Peyer's patch (tissue), 4 donors: ENCODE data around the gene DBNDD1. TPM values are rescaled to one million over a fixed set of nuclear protein-coding genes. Genes with fewer than 3 reads are reported as not detected.

Experiments
- DNase-seq, 3 donors: peaks; one replicate each; pipeline ENCODE4 v3.0.0-alpha.2; 2017 to 2019
- H3K27ac ChIP-seq, 4 donors: fragments of 200-600 bp; sonication (generic); one replicate each; pipeline ENCODE4 v1.5.1; 2016 to 2019
- H3K27me3 ChIP-seq, 2 donors: fragments of 200-600 bp; sonication (generic); one replicate each; pipeline ENCODE4 v1.5.1; 2019
- H3K36me3 ChIP-seq, 3 donors: fragments of 200-600 bp; sonication (generic); one replicate each; pipeline ENCODE4 v1.5.1; 2016 to 2019
- H3K4me1 ChIP-seq, 4 donors: fragments of 200-600 bp; sonication (generic); one replicate each; pipeline ENCODE4 v1.5.1; 2016 to 2019
- H3K4me3 ChIP-seq, 4 donors: fragments of 200-600 bp; sonication (generic); 1 replicate in 3 of 4; 2 replicates in 1 of 4; pipeline ENCODE4 v1.5.1; 2016 to 2019; ENCODE audit warnings: mild to moderate bottlenecking in 1 of 4
- H3K9me3 ChIP-seq, 4 donors: fragments of 200-600 bp; sonication (generic); one replicate each; pipeline ENCODE4 v1.5.1; 2016 to 2019; ENCODE audit warnings: mild to moderate bottlenecking in 1 of 4
- POLR2A ChIP-seq, 2 donors: fragments of 450-650 bp; IDR thresholded peaks; one replicate each; pipeline ENCODE4 v1.5.1; 2017; ENCODE audit warnings: antibody characterized with exemption in 2 of 2, mild to moderate bottlenecking in 2 of 2, moderate library complexity in 2 of 2
- total RNA-seq, 4 donors: library from RNA; depleted of rRNA; stranded (reverse); fragments of >200 nt; gene quantifications; one replicate each; pipeline ENCODE4 v1.1.0, GENCODE V29; 2016
- TF ChIP-seq, protein P1 (sequence below), 6 experiments: fragments of 450-650 bp in 4 of 6; fragments of 200-600 bp in 2 of 6; sonication (generic) in 1 of 6; IDR thresholded peaks; one replicate each; pipeline ENCODE4 v1.5.1; 2017 to 2019; ENCODE audit warnings: antibody characterized with exemption in 6 of 6, mild to moderate bottlenecking in 3 of 6, moderate library complexity in 1 of 6

DBNDD1 gene
- total RNA-seq, 4 donors from 2014 or later, result 1.9 to 12.3 (median 6.1) TPM

DNA sequence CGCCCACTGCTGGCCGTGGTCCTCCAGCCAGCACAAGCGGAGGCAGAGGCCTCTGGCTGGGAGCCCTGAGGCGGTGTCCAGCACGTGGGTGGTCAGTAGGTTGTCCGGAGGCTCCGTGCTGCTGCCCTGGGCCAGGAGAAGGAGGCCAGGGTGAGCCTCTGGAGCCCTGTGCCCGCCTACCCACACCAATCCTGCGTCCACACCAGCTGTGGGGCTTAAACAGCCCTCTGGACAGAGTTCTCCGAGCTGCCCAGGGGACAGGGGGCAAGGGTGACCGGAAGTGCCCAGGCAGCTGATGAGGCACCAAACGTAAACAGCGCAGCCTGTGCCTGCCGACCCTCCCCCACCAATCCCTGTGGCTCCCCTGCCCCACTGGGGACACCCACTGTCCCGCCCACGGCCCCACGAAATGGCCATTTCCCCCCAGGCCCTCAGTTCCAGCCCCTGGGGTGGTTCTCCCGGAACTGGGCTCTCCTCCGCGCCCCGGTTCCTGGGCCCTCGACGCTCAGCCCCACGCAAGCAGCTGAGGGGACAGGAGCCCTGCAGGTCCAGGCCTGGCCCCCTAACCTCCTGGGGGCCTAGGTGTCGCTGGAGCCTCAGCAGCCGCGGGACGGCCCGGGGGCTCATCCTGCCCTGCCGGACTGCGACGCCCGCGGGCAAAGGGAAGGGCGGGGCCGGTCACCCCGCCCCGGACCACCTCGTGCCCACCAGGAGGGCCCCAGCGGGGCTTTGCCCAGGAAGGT lies 27.9 kb upstream of the DBNDD1 start:
- Histone ChIP-seq H3K36me3 (no peaks in the 10 kb centered on the region), H3K27me3 (no peaks in the 10 kb centered on the region), H3K4me1 (peaks cover 0 to 20% (median 8%) of the 10 kb centered on the region in 4 donors), H3K27ac (peak overlapping the region in 2 of 4 donors; percentile 8 to 50), H3K9me3 (no peaks in the 10 kb centered on the region), H3K4me3 (peak overlapping the region; percentile 11 to 50 (median 36))
- no peak for TF ChIP-seq POLR2A (IDR thresholded peaks at IDR 0.05)
- TF ChIP-seq, protein P1, sequence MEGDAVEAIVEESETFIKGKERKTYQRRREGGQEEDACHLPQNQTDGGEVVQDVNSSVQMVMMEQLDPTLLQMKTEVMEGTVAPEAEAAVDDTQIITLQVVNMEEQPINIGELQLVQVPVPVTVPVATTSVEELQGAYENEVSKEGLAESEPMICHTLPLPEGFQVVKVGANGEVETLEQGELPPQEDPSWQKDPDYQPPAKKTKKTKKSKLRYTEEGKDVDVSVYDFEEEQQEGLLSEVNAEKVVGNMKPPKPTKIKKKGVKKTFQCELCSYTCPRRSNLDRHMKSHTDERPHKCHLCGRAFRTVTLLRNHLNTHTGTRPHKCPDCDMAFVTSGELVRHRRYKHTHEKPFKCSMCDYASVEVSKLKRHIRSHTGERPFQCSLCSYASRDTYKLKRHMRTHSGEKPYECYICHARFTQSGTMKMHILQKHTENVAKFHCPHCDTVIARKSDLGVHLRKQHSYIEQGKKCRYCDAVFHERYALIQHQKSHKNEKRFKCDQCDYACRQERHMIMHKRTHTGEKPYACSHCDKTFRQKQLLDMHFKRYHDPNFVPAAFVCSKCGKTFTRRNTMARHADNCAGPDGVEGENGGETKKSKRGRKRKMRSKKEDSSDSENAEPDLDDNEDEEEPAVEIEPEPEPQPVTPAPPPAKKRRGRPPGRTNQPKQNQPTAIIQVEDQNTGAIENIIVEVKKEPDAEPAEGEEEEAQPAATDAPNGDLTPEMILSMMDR (IDR thresholded peaks at IDR 0.05), result no peak
- DNase-seq, result peak in 1 of 3 donors; percentile 61

DNA sequence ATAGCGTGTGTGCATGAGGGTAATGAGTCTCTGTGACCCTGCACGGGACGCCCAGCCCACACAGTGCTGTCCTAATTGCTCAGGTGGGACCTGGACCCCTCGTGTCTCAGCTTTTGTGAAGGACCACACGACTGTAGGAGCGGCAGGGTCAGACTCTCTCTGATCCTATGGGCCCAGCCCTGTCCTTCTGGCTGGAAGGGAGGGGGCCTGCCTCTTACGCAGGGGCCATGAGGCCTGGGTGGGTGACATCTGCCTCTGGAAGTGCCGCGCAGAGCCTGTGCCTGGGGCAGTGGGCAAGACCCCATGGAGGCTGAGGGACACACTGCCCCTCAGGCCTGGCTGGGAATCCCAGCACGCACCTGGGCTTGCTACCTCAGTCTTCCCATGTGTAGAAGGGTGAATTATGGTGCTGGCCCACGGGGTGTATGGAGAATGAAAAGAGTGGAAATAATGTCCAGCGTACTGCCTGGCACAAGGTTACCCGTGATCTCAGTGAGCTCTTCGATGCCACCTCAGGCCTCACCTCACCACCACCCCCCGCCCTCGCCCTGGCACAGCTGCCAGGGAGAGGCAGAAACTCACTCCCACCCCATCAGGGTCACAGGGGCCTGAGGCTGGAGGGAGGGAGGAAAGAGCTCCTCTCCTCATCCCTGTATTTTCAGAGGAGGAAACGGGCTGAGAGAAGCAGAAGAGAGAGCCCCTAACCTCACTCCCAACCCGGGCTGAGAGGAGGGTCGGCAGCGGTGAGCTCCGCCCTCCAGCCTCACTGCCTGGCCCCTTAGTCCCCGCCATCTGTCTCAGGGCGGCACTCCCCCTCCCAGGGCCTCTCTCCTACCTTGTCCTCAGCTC lies 27.1 kb upstream of the DBNDD1 start:
- peak overlapping the region in 3 of 4 donors; percentile 11 to 50 (median 35) for H3K4me3 ChIP-seq
- peak overlapping the region in 1 of 4 donors; percentile 8 for H3K27ac ChIP-seq

DNA sequence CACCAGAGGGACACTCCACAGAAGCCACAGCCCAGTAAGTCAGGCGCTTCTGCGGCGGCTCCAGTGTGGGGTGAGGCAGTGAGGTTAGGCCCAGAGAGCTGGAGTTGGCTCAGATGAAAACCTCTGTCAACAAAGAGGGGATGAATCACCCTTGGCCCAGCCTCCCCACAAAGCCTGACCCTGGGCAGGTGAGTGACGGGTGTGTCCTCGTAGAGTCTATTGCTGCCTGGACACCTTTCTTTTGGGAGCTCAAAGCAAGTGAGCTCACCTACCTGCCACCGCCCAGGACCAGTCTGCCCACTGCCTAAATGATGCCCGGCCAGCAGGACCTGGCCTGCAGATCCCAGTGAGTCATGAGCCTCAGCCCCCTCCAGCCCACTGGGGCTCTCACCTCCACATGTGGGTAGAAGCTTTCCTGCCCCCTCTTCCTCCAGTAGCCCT lies 24.9 kb upstream of the DBNDD1 start:
- H3K9me3 ChIP-seq, result no peaks in the 10 kb centered on the region
- TF ChIP-seq POLR2A (IDR thresholded peaks at IDR 0.05), result no peak
- TF ChIP-seq, protein P1 (IDR thresholded peaks at IDR 0.05), result no peak
- peaks cover 0 to 20% (median 8%) of the 10 kb centered on the region in 4 donors for H3K4me1 ChIP-seq
- no peak overlapping the region for H3K27ac ChIP-seq
- peak in 1 of 3 donors; percentile 65 for DNase-seq
- H3K27me3 ChIP-seq, result no peaks in the 10 kb centered on the region
- peaks cover 0 to 13% (median 0%) of the 10 kb centered on the region in 3 donors for H3K36me3 ChIP-seq
- no peak overlapping the region for H3K4me3 ChIP-seq

More for the DNA sequence above, 27.1 kb upstream of the DBNDD1 start:
- H3K36me3 ChIP-seq, result no peaks in the 10 kb centered on the region
- no peaks in the 10 kb centered on the region for H3K27me3 ChIP-seq
- no peaks in the 10 kb centered on the region for H3K9me3 ChIP-seq
- DNase-seq, result no peak
- no peak for TF ChIP-seq POLR2A (IDR thresholded peaks at IDR 0.05)
- TF ChIP-seq, protein P1 (IDR thresholded peaks at IDR 0.05), result no peak
- peaks cover 0 to 20% (median 8%) of the 10 kb centered on the region in 4 donors for H3K4me1 ChIP-seq

DNA sequence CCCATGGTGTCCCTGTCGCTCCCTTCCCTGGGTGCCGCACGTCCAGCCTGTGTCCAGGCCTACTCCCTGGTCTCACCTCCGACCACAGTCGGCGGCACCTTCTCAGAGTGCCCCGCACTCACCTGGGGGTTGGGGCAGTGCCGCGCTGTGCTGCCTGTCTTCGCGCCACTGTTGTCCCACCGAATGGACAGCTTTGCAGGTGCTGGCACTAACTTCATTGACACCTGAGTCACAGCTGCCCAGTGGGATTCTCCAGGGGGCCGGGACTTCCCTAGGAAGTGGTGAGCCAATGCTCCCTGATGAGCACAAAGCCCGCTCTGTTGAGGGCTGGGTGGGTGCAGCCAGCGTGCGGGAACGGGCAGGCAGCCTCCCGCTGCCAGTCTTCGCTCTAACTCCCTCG lies 24.3 kb upstream of the DBNDD1 start:
- peaks cover 0 to 20% (median 8%) of the 10 kb centered on the region in 4 donors for H3K4me1 ChIP-seq

DNA sequence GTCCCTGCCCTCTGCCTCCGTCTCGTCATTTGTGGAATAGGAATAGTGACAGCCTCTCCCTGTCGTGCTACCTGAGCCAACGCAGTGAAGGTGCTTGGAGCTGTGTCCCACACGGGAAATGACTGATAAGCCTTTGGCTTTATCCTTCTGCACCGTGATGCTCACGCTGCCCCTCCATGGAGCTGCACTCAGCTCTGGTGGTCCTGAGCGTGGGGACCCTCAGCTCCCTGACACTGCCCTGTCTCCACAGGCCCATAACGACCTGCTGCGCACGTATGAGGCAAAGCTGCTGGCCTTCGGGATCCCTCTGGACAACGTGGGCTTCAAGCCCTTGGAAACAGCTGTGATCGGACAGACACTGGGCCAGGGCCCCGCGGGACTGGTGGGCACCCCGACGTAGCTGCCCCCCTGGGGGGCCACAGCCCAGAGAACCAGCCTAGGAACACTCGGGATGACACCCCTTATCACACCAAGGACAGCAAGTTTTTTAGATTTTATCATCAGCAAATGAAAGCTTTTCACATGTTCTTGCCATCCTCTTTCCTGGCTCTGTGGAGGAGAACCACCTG lies 23.8 kb upstream of the DBNDD1 start:
- Histone ChIP-seq H3K27ac (no peak overlapping the region), H3K4me3 (no peak overlapping the region), H3K36me3 (peaks cover 0 to 22% (median 0%) of the 10 kb centered on the region in 3 donors), H3K4me1 (peaks cover 0 to 20% (median 8%) of the 10 kb centered on the region in 4 donors), H3K27me3 (no peaks in the 10 kb centered on the region), H3K9me3 (no peaks in the 10 kb centered on the region)
- TF ChIP-seq, protein P1 (IDR thresholded peaks at IDR 0.05), result no peak
- no peak for TF ChIP-seq POLR2A (IDR thresholded peaks at IDR 0.05)
- DNase-seq, result no peak

More for the DNA sequence above, 24.3 kb upstream of the DBNDD1 start:
- DNase-seq, result no peak
- Histone ChIP-seq H3K27me3 (no peaks in the 10 kb centered on the region), H3K36me3 (peaks cover 0 to 19% (median 0%) of the 10 kb centered on the region in 3 donors), H3K4me3 (no peak overlapping the region), H3K27ac (no peak overlapping the region), H3K9me3 (no peaks in the 10 kb centered on the region)
- no peak for TF ChIP-seq POLR2A (IDR thresholded peaks at IDR 0.05)
- TF ChIP-seq, protein P1 (IDR thresholded peaks at IDR 0.05), result no peak
